ENCODE data around the gene LRRC8C.
"Not testable (repeated sequence)": the region's sequence is repeated elsewhere in the genome, so short reads cannot be mapped to it uniquely, and the experiment has no call there.

The LRRC8C gene

GRCh38 chr1:89673251-89673650 is 40.3 kb downstream of the LRRC8C start:
- peak; percentile 33 for DNase-seq

DNA sequence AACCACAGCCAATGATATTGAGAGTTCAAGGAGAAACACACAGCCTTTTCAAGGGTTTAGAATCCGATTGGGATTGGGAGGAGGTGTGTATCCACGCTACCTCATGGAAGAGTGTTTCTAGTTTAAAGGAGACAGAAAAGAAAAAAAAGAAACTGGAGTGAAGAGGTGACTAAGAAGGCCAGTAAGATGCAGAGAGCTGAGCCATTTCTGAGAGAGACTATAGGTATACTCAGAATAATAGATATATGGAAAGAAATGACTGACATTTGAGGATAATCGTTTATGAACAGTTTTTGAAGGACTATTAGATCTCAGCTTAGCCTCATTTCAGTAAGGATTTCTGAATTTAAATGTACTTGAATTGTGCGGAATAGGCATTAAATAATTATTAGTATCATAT is 42.8 kb downstream of the LRRC8C start:
- DNase-seq = no peak

DNA sequence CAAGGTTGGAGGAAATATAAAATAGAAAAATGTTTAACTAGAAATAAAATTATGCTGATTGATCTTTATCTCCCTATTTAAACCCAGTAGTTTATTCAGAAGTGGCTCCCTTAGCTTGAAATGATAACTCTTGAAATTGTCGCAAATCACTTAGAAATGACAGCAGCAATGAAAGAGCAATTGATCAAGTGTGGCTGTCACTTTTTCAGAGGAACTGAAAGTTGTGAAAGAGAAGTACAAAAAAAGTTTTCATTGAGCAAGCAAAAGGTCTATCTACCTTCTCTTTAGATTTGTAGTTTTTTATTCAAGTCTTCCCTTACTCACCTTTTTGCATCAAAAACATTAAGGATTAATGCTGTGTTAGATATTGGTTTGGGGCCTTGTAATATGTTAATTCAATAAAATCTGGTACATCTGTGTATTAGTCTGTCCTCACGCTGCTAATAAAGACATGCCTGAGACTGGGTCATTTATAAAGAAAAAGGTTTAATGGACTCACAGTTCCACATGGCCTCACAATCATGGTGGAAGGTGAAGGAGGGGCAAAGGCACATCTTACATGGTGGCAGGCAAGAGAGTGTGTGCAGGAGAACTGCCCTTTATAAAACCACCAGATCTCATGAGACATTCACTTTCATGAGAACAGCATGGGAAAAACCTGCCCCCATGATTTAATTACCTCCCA is 48.3 kb downstream of the LRRC8C start:
- no peak for DNase-seq

- DNase-seq = no peak
These were observed 49.7 kb downstream of the LRRC8C start for GRCh38 chr1:89682611-89683010.

DNA sequence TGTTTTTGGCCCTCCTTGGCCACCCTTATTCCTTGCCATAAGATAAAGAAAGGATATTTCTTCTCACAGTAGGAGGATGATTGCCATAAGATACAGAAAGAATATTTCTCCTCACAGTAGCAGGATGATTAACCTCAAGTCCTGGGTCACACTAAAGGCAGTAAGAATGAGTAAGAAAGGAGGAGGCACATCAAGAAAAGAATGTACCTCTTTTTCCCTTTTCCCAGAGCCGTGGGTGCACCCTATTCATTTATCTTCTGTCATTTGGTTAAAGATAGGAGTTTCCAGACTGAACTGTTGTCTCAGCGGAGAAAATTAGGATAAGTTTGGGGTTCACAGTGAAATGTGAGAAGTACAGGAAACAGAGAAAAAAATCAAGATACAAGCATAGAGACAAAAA is 52.5 kb downstream of the LRRC8C start:
- DNase-seq = no peak

- no peak for DNase-seq
These were observed 53.6 kb downstream of the LRRC8C start for GRCh38 chr1:89686520-89686919.

- DNase-seq = no peak
These were observed 54.3 kb downstream of the LRRC8C start for GRCh38 chr1:89687254-89687653.

GRCh38 chr1:89688607-89689006 is 55.7 kb downstream of the LRRC8C start:
- DNase-seq = peak; percentile 7

DNA sequence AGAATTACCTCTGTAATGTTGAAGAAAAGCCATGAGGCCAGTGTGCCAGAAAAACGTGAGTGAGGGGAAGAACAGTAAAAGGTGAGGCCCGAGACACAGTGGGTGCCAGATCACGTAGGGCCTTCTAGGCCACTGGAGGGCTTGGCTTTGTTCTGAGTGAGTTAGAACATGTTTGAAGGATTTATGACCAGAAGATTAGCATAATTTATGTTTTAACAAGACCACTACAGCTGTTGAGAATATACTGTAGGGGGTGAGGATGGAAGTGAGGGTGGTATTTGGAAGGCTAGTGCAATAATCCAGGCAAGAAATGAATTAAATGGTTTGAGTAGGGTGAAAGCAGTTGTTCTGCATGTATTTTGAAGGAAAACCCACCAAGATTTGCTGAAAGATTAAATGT is 56.3 kb downstream of the LRRC8C start:
- no peak for DNase-seq

DNA sequence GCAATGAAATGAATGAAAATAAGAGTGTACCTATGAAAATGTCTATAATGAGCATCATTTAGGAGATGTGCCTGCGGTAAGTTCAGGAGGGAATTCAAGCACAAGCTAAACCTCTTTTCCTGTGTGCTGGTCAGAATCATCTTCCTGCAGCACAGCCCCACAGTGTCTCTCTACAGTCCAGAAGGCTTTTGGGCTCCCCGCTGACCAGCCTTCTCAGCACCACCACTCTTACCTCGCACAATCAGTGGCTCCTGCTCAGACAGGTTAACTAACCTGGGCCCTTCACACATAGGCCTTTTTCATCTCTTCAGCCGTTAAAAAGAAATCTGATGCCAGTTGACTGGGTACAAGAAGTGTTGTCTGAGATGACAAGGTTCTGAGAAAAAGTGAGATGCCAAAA is 57.7 kb downstream of the LRRC8C start:
- DNase-seq = no peak

DNA sequence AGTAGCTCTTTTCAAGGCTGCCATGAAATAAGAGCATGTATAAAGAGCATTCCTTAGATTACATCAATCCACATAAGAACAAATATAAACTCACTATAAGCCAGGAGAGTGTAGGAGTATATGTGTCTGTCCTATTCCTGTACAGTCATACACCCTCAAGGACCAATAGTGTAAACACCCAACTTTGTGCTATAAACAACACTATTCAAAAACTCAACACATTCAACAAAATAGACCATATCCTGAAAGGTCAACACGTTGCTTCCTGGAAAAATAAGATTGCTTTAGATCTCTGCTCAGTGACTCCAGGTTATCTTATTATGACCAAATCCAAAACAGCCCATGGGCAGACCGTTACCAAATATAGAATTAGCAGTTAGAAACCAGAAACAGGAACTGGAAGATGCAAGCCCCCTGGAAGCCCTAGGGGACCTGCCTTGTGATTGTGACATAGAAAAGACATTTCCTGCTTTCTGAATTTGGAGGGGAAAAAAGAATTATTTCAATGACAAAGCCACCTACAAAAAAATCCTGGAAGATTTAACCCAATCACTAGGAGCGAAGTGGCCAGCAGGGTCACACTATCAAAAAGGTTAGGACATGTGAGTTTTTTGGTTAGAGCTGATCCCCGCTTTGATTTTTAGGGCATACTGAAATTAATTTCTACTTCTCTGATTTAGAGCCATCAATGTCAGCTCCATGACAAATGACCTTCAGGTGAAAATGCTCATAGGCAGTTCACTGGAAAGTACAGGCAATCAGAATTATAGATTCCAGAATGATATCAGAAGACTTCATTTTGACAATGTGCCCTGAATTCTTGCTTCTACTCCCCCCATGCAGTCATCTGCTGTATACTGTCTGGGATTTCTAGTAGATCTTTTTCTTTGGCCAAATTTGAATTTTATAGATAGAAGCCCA is 59.9 kb downstream of the LRRC8C start:
- peak; percentile 90 for DNase-seq

GRCh38 chr1:89695847-89696246 is 62.9 kb downstream of the LRRC8C start:
- peak; percentile 6 for DNase-seq

GRCh38 chr1:89697383-89697782 is 64.5 kb downstream of the LRRC8C start:
- DNase-seq = peak; percentile 13

DNA sequence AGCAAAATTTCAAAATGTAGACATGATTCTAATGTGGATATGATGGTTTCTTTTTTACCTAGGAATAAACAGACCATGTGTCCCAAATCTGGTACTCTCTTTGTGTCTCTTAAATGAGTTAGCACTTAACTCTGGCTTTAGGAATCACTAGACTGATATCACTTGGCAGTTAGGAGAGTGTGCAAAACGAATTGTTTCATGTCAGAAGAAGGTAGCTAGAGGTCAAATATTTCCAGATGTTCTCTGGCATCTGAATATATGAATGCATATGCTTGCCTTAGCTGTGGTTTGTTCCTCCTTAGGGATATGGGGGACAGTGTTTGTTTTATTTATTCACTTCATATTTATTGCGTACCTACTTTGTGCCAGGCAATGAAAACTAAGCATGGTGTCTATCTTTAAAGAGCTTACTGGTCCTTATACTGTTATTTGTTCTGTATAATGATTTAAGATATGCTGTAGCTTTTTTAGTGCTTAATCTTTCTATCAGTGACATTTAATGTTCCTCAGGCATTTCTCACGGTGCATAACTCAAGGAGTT is 65.2 kb downstream of the LRRC8C start:
- DNase-seq = peak; percentile 18

DNA sequence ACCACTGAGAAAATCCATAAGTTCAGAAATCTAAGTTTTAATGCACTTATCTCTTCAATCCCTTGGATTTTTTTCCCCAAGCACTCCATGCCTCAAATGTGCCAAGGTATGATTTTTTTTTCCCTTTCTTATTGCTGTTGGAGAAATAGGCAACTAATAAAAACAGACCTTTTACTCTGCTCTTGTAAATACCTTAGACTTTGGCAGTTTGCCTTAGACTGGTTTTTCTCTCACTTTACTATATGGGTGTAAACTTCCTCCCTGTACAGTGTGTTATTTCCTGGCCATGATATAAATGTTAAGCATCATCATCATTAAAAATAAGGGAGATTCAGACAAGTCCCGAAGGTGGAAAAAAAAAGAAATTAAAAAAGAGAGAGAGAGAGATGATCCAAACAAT is 65.7 kb downstream of the LRRC8C start:
- DNase-seq = no peak

DNA sequence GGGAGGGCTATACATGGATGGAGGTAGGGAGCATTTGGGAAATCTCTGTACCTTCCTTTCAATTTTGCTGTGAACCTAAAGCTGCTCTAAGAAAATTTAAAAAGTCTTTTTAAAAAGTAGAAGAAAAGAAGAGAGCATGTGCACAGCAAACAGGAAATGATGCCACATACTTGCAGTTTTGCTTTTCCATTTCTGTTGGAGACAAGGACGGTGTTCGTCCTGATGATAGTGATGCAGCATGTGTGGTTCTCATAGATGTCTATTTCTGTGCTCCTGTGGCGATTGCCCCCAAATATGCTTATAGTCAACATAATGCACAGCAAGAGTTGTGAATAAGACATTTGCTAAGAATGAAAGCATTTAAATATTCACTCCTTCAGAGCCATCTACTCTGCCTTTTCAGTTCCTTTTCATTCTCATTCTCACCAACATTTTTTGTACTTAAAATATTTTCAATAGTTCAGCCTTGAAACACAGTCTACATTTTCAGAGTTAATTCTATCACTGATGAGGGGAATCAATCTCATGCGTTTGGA is 66.6 kb downstream of the LRRC8C start:
- no peak for DNase-seq

- peak; percentile 88 for DNase-seq
These were observed 68.9 kb downstream of the LRRC8C start for GRCh38 chr1:89701746-89702241.

DNA sequence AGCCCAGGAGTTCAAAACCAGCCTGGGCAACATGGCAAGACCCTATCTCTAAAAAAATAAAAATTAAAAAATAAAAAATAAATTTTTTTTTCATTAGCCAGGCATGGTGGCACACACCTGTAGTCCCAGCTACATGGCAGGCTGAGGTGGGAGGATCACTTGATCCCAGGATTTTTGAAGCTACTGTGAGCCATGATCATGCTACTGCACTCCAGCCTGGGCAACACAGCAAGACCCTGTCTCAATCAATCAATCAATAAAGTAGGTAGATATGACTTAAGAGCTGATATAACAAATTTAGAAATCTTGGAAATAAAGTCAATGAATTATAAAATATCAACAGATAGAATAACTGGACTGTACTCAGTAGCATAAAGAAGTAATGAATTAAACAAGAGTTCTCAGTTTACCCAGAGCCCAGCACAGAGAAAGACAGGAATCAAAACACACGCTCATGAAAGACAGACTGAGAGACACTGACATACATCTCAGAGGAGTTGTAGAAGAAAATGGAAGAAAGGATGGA is 69.7 kb downstream of the LRRC8C start:
- DNase-seq = no peak

DNA sequence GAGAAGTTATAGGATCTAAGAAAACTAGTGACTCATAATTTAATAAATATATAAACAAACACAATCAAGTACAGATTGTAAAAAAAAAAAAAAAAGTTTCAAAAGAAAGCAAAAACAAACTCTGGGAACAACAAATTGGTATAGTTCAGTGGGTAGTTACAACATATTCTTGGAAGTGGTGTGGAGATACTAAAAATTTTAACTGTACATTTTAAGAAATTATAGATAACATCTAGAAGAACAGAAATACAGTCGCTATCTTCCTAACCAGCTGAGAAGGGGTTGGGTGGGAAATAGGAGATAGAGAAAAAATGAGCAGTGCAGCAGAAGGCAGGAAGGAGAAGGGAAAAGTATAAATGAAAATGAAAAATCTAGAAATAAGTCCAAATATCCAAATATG is 70.5 kb downstream of the LRRC8C start:
- peak; percentile 86 for DNase-seq

- no peak for DNase-seq
These were observed 71.1 kb downstream of the LRRC8C start for GRCh38 chr1:89704014-89704413.

- not testable (repeated sequence) for DNase-seq
These were observed 72.0 kb downstream of the LRRC8C start for GRCh38 chr1:89704885-89705284.

- peak; percentile 62 for DNase-seq
These were observed 73.2 kb downstream of the LRRC8C start for GRCh38 chr1:89705901-89706699.

GRCh38 chr1:89706700-89707012 is 73.7 kb downstream of the LRRC8C start:
- DNase-seq = peak; percentile 86
